GM19240 (cell line): Measurements from ENCODE around the gene EEF1A2.
A peak's percentile ranks its signal among the peaks of the same experiment; 100 is the strongest.

Experiments used
- DNase-seq: peaks from one replicate; pipeline ENCODE4 v3.0.0; 2011; ENCODE audit warnings: low spot score; ENCODE audit not compliant: insufficient read length

EEF1A2 gene

DNA sequence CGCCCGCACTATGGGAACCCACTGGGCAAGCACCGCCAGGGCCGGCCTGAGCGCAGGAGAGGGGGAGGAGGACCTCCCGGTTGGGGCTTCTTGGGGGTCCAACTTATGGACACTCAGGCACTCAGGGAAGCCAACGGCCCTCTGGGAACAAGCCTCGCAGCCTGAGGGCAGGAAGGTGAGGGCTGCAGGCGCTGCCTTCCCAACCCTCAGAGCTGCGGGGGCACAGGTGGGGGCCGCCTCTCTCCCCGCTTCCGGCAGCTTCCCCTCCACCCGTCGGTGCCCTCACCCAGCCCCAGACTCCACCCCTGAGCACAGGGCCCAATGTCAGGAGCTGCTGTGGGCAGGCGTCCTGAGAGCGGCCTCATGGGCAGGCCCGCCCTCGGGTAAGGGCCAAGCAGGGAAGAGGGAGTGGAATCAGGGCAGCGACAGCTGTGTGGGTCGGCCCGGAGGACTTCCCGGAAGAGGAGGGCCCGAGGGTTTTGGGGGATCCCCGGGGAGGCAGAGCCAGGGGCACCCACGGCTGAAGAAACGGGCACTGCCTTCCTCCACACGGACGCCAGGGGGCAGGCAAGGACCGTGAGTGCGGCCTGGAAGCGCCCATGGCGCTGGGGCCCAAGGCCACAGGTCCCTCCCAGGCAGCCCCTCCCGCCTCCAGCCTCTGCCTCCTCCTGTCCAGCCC, 38.8 kb upstream of the EEF1A2 start:
- peak; percentile 100 for DNase-seq

DNA sequence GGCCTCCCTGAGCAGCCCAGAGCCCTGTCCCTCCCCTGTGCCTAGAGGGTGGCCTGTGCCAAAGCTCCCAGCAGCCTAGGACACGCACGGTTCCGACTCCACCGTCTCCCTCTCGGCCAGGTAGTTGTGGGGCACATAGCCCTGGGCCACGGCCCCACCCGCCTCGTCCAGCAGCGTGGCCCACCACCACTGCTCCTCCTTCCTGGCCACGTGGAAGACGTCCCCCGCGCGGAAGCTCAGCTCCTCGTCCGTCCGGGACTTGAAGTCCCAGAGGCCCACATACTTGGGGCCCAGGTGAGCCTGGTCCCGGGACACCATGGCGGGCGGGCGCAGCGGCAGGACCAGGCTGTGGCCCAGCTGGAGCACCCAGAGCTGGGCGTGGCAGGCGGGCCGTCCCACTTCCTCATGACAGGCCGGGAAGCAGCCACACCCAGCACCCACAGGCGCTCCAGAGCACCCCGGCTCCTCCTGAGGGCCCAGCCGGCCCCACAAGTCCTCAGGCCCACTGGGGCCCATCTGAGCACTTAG, 38.2 kb upstream of the EEF1A2 start, which contains the start of gene PTK6:
TSS of gene PTK6 (minus strand) at position 380 of the 528 bp plus-strand sequence. CDS start at position 318, 62 bp downstream.
- DNase-seq, result no peak

DNA sequence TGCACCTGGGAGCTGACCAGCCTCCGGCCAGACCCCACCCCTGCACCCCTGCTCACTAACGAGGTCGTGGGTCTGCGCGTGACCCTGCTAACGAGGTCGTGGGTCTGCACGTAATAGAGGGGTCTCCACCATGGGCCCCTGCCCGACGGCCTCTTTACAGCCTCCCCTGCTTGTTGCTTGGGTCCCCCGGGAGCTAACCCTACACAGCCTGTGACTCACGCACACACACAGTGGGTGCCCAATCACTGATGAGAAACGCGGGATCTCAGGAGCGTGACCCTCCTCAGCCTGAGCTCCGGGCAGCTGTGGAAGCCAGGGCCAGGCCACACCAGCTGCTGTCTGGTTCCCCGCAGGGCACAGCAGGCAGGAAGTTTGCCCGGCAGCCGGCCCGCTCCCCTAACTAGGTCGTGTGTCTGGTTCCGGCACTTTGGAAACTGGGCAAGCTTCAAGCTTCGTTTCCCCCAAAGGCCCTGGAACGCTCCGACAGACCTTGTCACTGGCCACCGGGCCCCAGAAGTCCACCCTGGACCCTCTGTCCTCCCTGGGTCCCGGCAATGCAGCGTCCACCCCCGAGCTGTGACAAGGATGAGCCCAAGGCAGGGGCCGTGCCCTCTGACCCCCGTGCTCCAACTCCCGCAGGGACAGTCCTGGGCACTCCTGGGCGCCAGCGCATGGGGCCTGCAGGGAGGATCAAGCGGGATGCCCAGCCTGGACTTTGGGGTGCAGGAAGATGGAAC, 37.5 kb upstream of the EEF1A2 start:
- DNase-seq, result no peak

DNA sequence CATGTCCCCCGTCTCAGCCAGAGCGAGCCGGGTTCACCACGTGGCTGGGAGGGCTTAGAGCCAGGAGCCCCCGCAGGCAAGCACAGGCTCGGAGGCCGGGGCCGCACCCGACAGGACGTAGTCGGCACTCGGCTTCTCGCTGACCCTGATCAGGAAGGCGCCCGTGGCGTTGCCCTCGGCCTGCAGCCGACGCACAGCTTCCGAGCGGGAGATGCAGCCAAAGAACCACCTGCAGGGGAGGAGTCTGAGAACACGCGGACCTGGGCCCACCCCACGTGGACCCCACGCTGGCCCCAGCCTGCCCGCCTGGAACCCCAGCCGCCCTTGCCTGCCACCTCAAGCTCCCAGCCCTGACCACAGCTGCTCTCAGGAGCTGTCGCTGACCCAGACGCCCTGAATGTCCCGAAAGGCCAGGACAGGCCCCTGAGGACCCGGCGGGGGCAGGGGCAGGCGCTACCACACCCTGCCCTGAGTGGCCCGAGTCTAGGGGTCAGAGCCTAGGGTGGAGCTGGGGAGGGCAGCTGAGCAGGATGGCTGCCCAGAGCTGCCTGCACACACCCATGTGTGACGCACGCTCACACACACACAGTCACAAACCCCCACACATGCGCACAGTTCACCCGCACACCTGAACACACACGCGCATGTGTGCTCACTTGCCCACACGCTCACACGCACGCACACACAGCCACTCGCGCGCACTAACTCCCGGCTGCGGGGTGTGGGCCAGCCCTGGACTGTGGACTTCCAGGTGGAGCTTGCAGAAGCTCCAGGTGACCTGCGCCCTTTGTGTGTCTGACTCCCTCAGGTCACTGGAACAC, 36.2 kb upstream of the EEF1A2 start:
- no peak for DNase-seq

DNA sequence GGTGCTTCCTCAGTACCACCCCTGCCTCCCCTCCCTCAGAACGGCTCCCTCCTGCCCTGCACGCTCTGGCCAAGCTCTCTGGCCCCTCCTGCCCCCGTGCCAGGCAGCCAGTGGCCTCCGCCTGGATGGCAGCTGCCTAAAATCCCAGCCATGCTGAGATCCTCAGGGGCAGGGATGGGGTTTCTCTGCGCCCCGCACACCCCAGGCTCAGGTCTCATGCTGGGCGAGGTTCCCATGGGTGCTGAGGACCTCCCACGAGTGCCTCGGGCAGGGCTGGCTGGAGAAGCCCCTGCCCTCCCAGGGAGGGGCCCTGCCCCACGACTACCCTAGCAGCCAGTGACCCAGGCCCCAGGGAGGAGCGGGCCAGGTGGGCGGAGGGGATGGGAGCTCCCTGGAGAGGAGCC, 35.5 kb upstream of the EEF1A2 start:
- no peak for DNase-seq

DNA sequence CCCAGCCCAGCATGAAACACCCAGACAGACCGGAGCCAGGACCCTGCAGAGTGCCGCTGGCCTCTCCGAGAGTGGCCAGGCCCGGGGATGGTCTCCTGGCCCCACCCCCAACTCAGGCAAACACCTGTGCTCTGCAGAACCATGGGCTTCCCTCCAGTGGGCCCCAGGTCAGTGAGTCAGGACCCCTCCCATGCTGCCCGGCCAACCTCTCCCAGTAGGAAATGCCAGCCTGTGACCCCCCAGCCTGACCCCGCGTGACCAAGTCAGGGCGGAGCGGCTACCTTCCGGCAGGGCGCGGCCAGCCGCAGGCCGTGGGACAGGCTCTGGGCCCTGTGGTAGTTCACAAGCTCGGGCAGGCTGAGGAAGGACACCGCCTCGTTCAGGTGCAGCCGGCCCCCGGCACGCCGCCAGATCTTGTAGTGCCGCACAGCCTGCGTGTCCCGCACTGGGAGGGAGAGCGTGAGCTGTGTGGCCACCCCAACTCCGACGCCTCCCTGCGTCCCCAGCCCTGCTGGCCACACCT, 35.0 kb upstream of the EEF1A2 start:
- no peak for DNase-seq

DNA sequence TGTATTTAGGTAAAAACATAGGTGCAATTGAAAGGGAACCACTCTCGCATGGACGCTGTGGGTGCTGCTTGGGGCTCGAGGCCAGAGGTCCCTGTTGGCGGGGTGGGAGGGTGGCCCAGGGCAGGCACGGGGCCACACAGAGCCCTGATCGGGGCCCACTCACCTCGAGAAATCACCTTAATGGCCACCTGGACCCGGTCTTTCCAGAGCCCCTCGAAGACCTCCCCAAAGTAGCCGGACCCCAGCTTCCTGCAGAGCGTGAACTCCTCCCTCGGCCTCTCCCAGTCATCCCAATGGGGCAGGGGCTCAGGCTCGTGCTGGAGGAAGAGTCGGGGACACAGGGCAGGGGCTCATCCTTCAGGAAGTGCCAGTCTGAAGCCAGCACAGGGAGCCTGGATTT, 34.5 kb upstream of the EEF1A2 start:
- no peak for DNase-seq

DNA sequence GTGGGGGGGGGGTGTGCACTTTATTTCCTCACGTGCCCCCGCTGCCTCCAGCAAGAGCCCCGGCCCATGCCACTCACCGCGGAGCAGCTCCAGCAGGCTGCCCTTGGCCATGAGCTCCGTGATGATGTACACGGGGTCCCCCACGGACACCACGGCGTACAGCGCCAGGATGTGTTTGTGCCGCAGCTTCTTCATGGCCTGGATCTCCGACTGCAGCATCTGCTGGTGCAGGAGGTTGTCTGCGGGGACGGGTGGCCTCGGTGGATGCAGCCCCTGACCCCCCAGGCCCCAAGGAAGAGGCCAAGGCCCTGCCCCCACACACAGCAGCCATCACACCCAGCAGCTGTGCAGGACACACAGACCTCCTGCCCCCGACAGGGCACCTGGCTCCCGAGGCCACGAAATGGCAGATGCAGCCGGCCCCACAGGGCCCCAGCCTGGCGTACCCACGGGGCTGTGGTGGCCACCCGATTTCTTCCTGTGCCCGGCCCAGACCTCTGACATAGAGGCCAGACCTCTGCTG, 33.6 kb upstream of the EEF1A2 start:
- DNase-seq, result no peak

DNA sequence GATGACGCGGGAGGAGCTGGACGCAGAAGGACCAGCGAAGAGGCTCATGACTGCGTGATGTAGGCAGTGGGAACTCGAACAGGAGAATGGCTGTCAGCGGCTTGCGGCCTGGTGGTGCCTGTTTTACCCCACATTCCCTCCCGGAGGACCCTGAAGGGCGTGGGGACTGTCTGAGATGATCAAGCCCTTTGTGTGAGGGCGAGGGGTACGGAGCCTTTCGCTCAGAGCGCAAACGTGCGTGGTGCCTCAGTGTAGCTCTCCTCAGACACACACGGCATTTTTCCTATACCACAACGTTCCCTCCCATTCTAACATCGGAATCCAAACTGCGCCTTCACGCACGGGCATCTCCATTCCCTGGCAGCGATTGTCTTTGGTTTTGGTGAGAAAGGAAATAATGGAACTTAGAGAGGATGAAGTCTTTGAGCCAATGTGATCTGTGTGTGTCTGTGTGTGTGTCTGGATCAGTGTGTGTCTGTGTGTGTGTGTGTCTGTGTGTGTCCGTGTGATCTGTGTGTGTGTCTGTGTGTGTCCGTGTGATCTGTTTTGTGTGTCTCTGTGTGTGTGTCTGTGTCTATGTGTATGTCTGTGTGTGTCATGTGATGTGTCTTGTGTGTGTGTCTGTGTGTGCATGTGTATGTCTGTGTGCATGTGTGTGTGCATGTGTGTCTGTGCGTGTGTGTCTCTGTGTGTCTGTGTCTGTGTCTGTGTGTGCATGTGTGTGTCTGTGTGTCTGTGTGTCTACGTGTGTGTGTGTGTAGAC, 33.0 kb upstream of the EEF1A2 start:
- DNase-seq, result no peak

DNA sequence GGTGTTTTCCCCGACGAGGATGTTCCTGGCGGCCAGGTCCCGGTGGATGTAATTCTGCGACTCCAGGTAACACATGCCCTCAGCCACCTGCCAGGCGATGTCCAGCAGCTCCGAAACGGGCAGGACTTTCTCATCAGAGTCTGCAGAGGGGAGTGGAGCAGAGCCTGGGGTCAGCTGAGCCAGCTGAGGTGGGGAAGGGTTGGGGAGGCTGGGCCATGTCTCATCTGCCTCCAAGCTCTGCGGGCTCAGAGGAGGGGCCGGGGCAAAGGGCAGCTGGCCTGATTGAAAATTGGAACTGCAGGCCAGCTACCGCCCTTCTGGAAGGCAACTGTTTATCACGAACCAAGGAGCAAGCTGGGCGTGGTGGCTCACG, 31.9 kb upstream of the EEF1A2 start:
- no peak for DNase-seq

DNA sequence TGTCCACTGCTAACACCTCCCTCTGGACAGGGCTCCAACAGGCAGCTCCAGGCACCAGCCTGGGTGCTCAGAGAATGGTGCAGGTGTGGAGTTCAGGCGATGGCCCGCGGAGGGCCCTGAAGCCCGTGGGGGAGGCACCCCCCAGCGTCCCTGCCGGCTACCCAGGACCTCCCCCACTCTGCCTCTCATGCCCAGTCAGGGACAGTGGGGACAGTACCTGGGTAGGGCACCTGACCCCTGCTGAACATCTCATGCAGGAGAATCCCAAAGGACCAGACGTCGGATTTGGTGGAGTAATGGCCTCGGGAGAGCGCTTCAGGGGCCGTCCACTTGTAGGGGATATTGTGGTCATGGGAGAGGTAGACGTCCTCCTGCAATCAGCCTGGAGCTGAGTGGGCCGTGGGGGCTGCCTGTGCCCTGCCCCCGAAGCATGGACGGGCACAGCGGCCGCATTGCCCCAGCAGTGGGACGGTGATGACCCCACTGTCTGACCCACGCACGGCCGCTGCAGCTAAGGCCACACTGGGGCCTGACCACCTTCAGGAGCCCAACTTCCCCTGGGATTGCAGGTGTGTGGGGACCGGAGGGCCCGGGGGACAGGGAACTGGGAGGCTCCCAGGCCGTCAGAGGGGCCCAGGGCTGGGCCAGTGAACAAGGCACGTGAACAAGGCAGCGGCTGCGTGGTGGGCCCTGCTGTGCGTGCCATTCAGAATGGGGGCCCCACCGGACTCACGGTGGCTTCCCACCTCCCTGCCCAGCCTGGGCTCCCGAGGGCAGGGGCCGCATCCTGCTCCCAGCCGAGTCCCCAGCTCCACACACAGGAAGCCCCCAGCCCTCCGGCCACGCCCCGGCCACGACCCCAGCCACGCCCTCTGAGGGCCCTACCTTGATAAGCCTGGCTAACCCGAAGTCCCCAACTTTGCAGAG, 31.2 kb upstream of the EEF1A2 start:
- no peak for DNase-seq

DNA sequence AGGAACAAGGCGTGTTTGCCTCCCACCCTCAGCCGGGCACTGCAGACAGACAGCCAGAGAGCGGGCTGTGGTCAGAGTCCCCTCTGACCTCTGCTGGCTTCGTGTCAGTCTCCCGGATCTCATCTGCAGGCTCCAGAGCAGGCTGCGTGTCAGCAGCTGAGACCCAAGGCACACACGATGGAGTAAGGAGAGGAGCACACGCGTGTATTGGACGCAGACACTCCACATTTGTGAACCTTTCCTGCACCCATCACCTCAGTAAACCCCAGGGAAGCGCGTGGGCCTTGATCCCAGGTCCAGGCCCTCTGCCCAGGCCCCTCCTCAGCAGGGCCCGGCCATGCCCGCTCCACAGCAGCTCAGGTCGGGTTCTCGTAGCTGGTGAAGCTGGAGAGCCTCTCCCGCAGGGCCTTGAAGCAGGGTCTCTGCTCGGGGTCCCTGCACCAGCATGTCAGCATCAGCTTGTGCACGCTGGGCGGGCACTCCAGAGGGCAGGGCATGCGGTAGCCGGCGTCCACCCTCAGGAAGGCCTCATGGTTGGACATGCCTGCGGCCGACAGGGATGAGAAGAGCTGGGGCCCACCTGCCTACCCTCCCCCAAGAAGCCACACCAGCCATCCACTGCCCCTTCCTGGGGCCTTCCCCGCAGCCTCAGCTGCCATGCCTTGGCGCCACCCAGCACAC, 30.4 kb upstream of the EEF1A2 start:
- DNase-seq, result no peak

DNA sequence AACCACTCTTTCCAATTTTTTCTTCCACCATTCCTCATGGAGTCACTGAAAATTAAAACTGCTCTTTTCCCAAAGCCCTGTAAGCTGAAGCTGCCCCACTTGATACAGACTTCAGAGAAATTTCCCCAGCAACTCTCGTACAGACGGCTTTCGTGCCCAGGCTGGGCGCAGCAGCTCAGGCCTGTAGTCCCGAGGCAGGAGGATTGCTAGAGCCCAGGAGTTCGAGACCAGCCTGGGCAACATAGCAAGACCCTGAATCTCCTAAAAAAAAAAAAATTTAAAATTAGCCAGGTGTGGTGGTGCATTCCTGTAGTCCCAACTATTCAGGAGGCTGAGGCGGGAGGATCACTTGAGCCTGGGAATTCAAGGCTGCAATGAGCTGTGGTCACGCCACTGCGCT, 28.3 kb upstream of the EEF1A2 start:
- no peak for DNase-seq

DNA sequence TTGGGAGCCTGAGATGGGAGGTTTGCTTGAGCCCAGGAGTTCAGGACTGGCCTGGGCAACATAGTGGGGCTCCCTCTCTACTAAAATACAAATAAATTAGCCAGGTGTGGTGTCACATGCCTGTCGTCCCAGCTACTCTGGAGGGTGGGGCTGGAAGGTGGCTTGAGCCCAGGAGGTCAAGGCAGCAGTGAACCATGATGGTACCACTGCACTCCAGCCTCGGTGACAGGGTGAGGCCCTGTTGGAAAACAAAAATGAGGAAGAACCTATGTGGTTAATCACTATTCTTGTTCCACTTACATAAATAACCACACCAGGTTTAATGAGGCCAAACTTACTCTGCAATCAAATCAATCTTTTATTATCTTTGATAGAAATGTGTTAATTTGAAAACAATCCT, 27.1 kb upstream of the EEF1A2 start:
- DNase-seq, result no peak

DNA sequence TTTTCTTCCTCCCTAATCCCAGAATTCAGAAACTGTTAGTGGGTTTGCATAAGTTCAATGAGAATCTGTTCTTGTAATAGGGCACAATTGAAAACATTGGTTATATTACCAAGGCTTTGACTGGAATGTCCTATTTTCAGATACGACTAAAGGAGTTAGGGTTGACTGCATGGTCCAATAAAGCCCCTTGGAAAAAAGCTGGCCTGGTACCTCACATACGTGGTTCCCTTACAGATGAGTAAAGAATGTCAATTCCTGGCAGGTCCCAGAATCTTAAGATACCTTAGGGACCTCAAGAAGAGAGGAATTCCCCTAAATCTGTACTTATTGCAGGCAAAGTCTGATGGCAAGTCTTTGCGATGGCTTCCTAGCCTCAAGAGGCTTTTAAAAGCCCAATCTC, 26.3 kb upstream of the EEF1A2 start:
- DNase-seq, result no peak

DNA sequence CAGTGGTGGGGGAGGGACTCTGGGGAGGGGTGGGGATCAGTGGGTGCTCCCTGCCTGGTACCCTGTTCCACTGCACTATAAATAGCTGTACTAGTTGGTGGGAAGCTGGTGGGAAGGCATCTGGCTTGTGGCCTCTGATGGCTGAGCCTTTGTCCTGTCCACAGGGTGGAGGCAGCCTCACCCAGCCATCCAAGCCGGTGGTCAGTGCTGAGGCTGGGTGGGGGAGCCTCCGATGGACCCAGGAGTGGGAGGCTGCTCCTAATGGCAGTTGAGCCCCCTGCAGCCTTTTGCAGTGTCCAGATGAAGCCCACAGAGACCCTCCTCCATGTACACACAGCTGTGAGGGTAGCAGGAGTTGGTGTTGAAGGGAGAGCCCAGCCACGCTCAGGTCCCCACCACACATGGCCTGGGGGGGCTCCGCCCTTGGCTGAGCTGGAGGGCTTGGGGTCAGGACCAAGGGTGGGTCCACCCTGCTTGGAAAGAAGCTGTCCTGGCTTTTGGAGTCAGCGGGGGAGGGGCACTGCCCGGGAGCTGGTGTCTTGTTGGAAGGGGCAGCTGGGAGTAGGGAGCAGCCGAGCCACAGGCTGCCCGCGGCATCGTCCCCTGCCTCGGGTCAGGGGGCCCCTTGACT, 24.2 kb upstream of the EEF1A2 start:
- DNase-seq, result no peak

DNA sequence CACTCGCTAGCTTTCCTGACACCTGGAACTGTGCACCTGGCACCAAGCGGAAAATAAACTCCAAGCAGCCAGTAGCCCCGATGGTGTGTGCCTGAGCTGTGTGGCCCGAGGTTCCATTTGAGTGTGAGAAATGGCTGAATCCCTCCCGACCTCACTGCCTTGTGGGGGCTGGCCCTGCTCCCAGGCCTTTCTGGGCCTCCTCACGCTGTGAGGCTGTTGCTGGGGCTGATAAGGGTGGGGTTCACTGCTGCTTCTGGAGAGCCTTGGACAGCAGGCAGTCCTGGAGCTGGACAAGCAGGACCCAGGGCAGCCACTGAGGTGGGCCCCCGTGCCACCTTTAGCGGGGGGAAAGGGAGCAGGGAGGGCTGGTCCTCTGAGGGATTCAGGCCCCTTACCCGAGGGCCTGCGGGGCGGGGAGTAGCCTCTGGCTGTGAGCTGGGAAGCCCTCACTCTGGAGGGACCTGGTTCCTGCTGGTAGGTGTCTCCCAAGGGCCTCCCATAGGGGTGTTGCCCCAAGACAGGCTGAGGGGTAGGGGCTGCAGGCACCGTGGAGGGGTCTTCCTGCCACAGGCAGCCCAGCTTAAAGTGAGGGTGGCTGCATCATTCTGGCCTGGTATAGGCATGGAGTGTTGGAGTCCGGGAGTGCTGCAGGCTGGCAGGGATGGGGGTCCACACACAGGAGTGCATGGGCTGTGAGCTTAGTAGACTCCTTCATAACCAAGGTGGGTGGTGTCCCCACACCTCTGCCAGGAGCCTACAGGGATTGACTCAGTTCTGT, 23.4 kb upstream of the EEF1A2 start:
- DNase-seq, result no peak

DNA sequence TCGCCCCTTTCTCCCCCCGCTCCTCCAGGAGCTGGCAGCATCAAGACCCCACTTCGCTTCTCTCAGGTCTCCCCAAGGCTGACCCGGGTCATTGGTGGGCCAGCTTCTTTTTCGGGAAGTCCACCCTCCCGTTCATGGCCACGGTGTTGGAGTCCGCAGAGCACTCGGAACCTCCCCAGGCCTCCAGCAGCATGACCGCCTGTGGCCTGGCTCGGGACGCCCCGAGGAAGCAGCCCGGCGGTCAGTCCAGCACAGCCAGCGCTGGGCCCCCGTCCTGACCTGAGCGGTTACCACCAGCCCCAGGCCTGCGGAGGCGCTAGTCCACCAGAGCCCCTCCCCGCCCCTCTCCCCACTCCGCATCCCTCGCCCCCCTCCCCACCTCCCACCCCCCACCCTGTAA, 22.7 kb upstream of the EEF1A2 start:
- no peak for DNase-seq
